Measurements from ENCODE around the gene STXBP5. TPM values are rescaled to one million over a fixed set of nuclear protein-coding genes. Genes with fewer than 3 reads are reported as not detected.

The STXBP5 gene
- polyA plus RNA-seq, 3 donors = 14.1 to 15.3 (median 14.6) TPM

- no peak for DNase-seq (ENCODE audit: low read depth in 3 of 3, low spot score in 2 of 3)
These were observed 3.9 kb downstream of the STXBP5 start for GRCh38 chr6:147207837-147208754.

- no peak for DNase-seq (ENCODE audit: low read depth in 3 of 3, low spot score in 2 of 3)
These were observed 5.7 kb downstream of the STXBP5 start for GRCh38 chr6:147209762-147210449.

- DNase-seq (ENCODE audit: low read depth in 3 of 3, low spot score in 2 of 3) = no peak
These were observed 7.1 kb downstream of the STXBP5 start for GRCh38 chr6:147211349-147211748.

- no peak for DNase-seq (ENCODE audit: low read depth in 3 of 3, low spot score in 2 of 3)
These were observed 7.6 kb downstream of the STXBP5 start for GRCh38 chr6:147211831-147212230.

GRCh38 chr6:147212622-147213021 lies 8.4 kb downstream of the STXBP5 start:
- no peak for DNase-seq (ENCODE audit: low read depth in 3 of 3, low spot score in 2 of 3)

- DNase-seq (ENCODE audit: low read depth in 3 of 3, low spot score in 2 of 3) = no peak
These were observed 9.6 kb downstream of the STXBP5 start for GRCh38 chr6:147213772-147214171.

GRCh38 chr6:147214248-147215227 lies 10.3 kb downstream of the STXBP5 start:
- DNase-seq (ENCODE audit: low read depth in 3 of 3, low spot score in 2 of 3) = no peak

GRCh38 chr6:147216915-147217314 lies 12.7 kb downstream of the STXBP5 start:
- DNase-seq (ENCODE audit: low read depth in 3 of 3, low spot score in 2 of 3) = no peak

- no peak for DNase-seq (ENCODE audit: low read depth in 3 of 3, low spot score in 2 of 3)
These were observed 13.7 kb downstream of the STXBP5 start for GRCh38 chr6:147217840-147218404.

- DNase-seq (ENCODE audit: low read depth in 3 of 3, low spot score in 2 of 3) = no peak
These were observed 14.6 kb downstream of the STXBP5 start for GRCh38 chr6:147218797-147219196.

- DNase-seq (ENCODE audit: low read depth in 3 of 3, low spot score in 2 of 3) = no peak
These were observed 15.2 kb downstream of the STXBP5 start for GRCh38 chr6:147219463-147219862.

- no peak for DNase-seq (ENCODE audit: low read depth in 3 of 3, low spot score in 2 of 3)
These were observed 16.1 kb downstream of the STXBP5 start for GRCh38 chr6:147220345-147220744.

GRCh38 chr6:147221739-147222138 lies 17.5 kb downstream of the STXBP5 start:
- DNase-seq (ENCODE audit: low read depth in 3 of 3, low spot score in 2 of 3) = no peak

- no peak for DNase-seq (ENCODE audit: low read depth in 3 of 3, low spot score in 2 of 3)
These were observed 18.1 kb downstream of the STXBP5 start for GRCh38 chr6:147222160-147222838.

GRCh38 chr6:147223736-147224135 lies 19.5 kb downstream of the STXBP5 start:
- DNase-seq (ENCODE audit: low read depth in 3 of 3, low spot score in 2 of 3) = no peak

GRCh38 chr6:147226163-147226724 lies 22.0 kb downstream of the STXBP5 start:
- no peak for DNase-seq (ENCODE audit: low read depth in 3 of 3, low spot score in 2 of 3)

- no peak for DNase-seq (ENCODE audit: low read depth in 3 of 3, low spot score in 2 of 3)
These were observed 22.7 kb downstream of the STXBP5 start for GRCh38 chr6:147226877-147227276.

- no peak for DNase-seq (ENCODE audit: low read depth in 3 of 3, low spot score in 2 of 3)
These were observed 23.6 kb downstream of the STXBP5 start for GRCh38 chr6:147227770-147228320.

- no peak for DNase-seq (ENCODE audit: low read depth in 3 of 3, low spot score in 2 of 3)
These were observed 27.4 kb downstream of the STXBP5 start for GRCh38 chr6:147231589-147231988.

All from right renal cortex interstitium (tissue), 3 donors.